ENCODE results near the gene STARD4. TPM values are rescaled to one million over a fixed set of nuclear protein-coding genes. Genes with fewer than 3 reads are reported as not detected.

Gene STARD4
- total and polyA plus RNA-seq, 2 of the 13 experiments (the other 11 are each of a cell fraction or from before 2014, with no cell fraction given): 27.4 to 66.9 TPM

- POLR2A ChIA-PET: no interaction called here
- BruUV-seq (replicated peaks): no TSS peak
- H3K79me2 ChIP-seq (ENCODE audit: insufficient read depth, low read length): no peaks in the 10 kb centered on the region
- CTCF ChIA-PET (ENCODE audit: low intra/inter-chr PET ratio, low total read pairs): interaction anchor here (4.0 kb wide), 1 partner anchor 596 kb away, joined by 38 read pairs; no protein-coding TSS in a partner anchor
- in situ Hi-C loops (cut with HindIII; ENCODE audit: extremely low pct_ligation_motif_present, low pct_unique_long_range_greater_than_20kb): loop anchor here (5.0 kb wide), 1 partner anchor 591 kb away; no protein-coding TSS in a partner anchor
- H3K27ac ChIP-seq (ENCODE audit: extremely low read length, insufficient read depth, low read length): no peak overlapping the region
- TF ChIP-seq ZBTB42 (CRISPR knock-in tag; IDR thresholded peaks at IDR 0.05) (no peak), ZBTB37 (CRISPR knock-in tag; IDR thresholded peaks at IDR 0.05) (no peak)
- 10% methylated on average over 1 of the region's 1 CpG for WGBS (ENCODE audit: low lambda C conversion rate)
- intact Hi-C loops (cut with micrococcal nuclease; ENCODE audit: unreplicated experiment): loop anchor here (2.0 to 5.0 kb wide), 2 partner anchors 131 to 206 kb away; partner anchors contain the start of gene NREP
- H3K4me3 ChIP-seq (replicated peaks in 1 of 3; ENCODE audit: insufficient read depth in 1 of 3, low read depth in 2 of 3, low read length in 3 of 3): no peak overlapping the region
- FAIRE-seq (no peak), ATAC-seq (no peak), DNase-seq (ENCODE audit: low spot score) (no peak)
- no peaks in the 10 kb centered on the region for H3K9me3 ChIP-seq (ENCODE audit: low read length)
- no peaks in the 10 kb centered on the region for H3K4me1 ChIP-seq (ENCODE audit: insufficient read depth, low read length)
- H3K4me2 ChIP-seq (ENCODE audit: low read depth, low read length): no peak overlapping the region
- H3K9ac ChIP-seq (ENCODE audit: insufficient read depth, low read depth, low read length): no peak overlapping the region
- no peak overlapping the region for H2AFZ ChIP-seq (ENCODE audit: low read length)
- H3K27me3 ChIP-seq (ENCODE audit: control insufficient read depth in 1 of 2, insufficient read depth in 2 of 2, low read length in 2 of 2): no peaks in the 10 kb centered on the region
- H3K36me3 ChIP-seq (replicated peaks in 1 of 2; ENCODE audit: control insufficient read depth in 1 of 2, insufficient read depth in 2 of 2, low read length in 2 of 2): no peaks in the 10 kb centered on the region
- H4K20me1 ChIP-seq (ENCODE audit: insufficient read depth, low read length): no peaks in the 10 kb centered on the region
Measured at GRCh38 chr5:111551161-111551560, 38.8 kb upstream of the STARD4 start.

- H3K27ac ChIP-seq (ENCODE audit: extremely low read length, insufficient read depth, low read length): no peak overlapping the region
- BruUV-seq (replicated peaks): no TSS peak
- peak; percentile 63 for DNase-seq (ENCODE audit: low spot score)
- CTCF ChIA-PET (ENCODE audit: low intra/inter-chr PET ratio, low total read pairs): interaction anchor here (4.0 kb wide), 1 partner anchor 597 kb away, joined by 38 read pairs; no protein-coding TSS in a partner anchor
- H3K4me3 ChIP-seq (replicated peaks in 1 of 3; ENCODE audit: insufficient read depth in 1 of 3, low read depth in 2 of 3, low read length in 3 of 3): no peak overlapping the region
- no peaks in the 10 kb centered on the region for H3K79me2 ChIP-seq (ENCODE audit: insufficient read depth, low read length)
- H3K36me3 ChIP-seq (replicated peaks in 1 of 2; ENCODE audit: control insufficient read depth in 1 of 2, insufficient read depth in 2 of 2, low read length in 2 of 2): no peaks in the 10 kb centered on the region
- no peaks in the 10 kb centered on the region for H4K20me1 ChIP-seq (ENCODE audit: insufficient read depth, low read length)
- H3K4me1 ChIP-seq (ENCODE audit: insufficient read depth, low read length): no peaks in the 10 kb centered on the region
- 16% methylated on average over 8 of the region's 8 CpGs for WGBS (ENCODE audit: low lambda C conversion rate)
- intact Hi-C loops (cut with micrococcal nuclease; ENCODE audit: unreplicated experiment): loop anchor here (1.0 to 5.0 kb wide), 4 partner anchors 132 to 597 kb away; partner anchors contain the start of gene NREP
- no peaks in the 10 kb centered on the region for H3K9me3 ChIP-seq (ENCODE audit: low read length)
- no peak for FAIRE-seq
- POLR2A ChIA-PET: no interaction called here
- H2AFZ ChIP-seq (ENCODE audit: low read length): no peak overlapping the region
- H3K9ac ChIP-seq (ENCODE audit: insufficient read depth, low read depth, low read length): no peak overlapping the region
- in situ Hi-C loops (cut with HindIII; ENCODE audit: extremely low pct_ligation_motif_present, low pct_unique_long_range_greater_than_20kb): loop anchor here (5.0 kb wide), 1 partner anchor 592 kb away; no protein-coding TSS in a partner anchor
- ATAC-seq: peak; percentile 97
- no peaks in the 10 kb centered on the region for H3K27me3 ChIP-seq (ENCODE audit: control insufficient read depth in 1 of 2, insufficient read depth in 2 of 2, low read length in 2 of 2)
- no peak overlapping the region for H3K4me2 ChIP-seq (ENCODE audit: low read depth, low read length)
- TF ChIP-seq CTCF (CRISPR knock-in tag; IDR thresholded peaks at IDR 0.05) (peak; percentile 77), POLR2AphosphoS2 (IDR thresholded peaks at IDR 0.05; ENCODE audit: low read depth, low read length) (no peak), PPARG (CRISPR knock-in tag; conservative IDR thresholded peaks at IDR 0.05) (no peak), ZNF709 (CRISPR knock-in tag; IDR thresholded peaks at IDR 0.05) (no peak), U2AF1 (optimal IDR thresholded peaks at IDR 0.05; ENCODE audit: low read depth, low read length) (no peak), MIXL1 (CRISPR knock-in tag; IDR thresholded peaks at IDR 0.05) (peak; percentile 75; the same call in 1 of the 2 replicates), SMC3 (IDR thresholded peaks at IDR 0.05; ENCODE audit: low read length) (peak; percentile 91), RAD21 (CRISPR knock-in tag; IDR thresholded peaks at IDR 0.05) (peak; percentile 64), STAG1 (CRISPR knock-in tag; IDR thresholded peaks at IDR 0.05) (peak; percentile 83), FOSL2 (CRISPR knock-in tag; IDR thresholded peaks at IDR 0.05) (peak; percentile 42; the same call in 1 of the 2 replicates)
Measured at GRCh38 chr5:111550282-111551020, 38.1 kb upstream of the STARD4 start.
